SU-DHL-6 (cell line): ENCODE data around the gene PRKCE.

Experiments
- H2AFZ ChIP-seq: fragments of 200-600 bp; sonication (generic); 2 replicates; pipeline ENCODE4 v1.6.1; 2014; ENCODE audit warnings: low read depth, mild to moderate bottlenecking, moderate library complexity, mixed read lengths, antibody characterized with exemption, low read length; ENCODE audit not compliant: severe bottlenecking
- H3F3A ChIP-seq: fragments of 200-600 bp; shearing (Covaris generic); 2 replicates; pipeline ENCODE4 v1.6.0; 2016; ENCODE audit warnings: antibody characterized with exemption, mild to moderate bottlenecking; ENCODE audit not compliant: insufficient read depth
- H3K27ac ChIP-seq: fragments of 200-600 bp; sonication (generic); 2 replicates; pipeline ENCODE4 v1.5.1; 2016; ENCODE audit warnings: low read depth, mild to moderate bottlenecking, low read length, moderate library complexity, mixed read lengths
- H3K27me3 ChIP-seq: fragments of 200-600 bp; sonication (generic), shearing (Covaris generic); 2 replicates; pipeline ENCODE4 v1.6.0; 2014; ENCODE audit warnings: mild to moderate bottlenecking, low read length
- H3K36me3 ChIP-seq: fragments of 200-600 bp; sonication (generic); 2 replicates; pipeline ENCODE4 v1.6.1; 2014; ENCODE audit warnings: mild to moderate bottlenecking, low read length, mixed read lengths
- H3K4me2 ChIP-seq: fragments of 300-600, 200-600 bp; shearing (Covaris generic), sonication (generic); 2 replicates; pipeline ENCODE4 v1.6.0; 2014; ENCODE audit warnings: low read length, low read depth, mild to moderate bottlenecking; ENCODE audit not compliant: poor library complexity, severe bottlenecking
- H3K4me3 ChIP-seq: fragments of 200-600 bp; sonication (generic); 2 replicates; pipeline ENCODE4 v1.5.1; 2014; ENCODE audit warnings: antibody characterized with exemption, low read length, mild to moderate bottlenecking, mixed read lengths; ENCODE audit not compliant: insufficient read depth, poor library complexity, severe bottlenecking
- H3K79me2 ChIP-seq: fragments of 200-600 bp; sonication (generic); 2 replicates; pipeline ENCODE4 v1.6.1; 2014; ENCODE audit warnings: mild to moderate bottlenecking, low read length, moderate library complexity; ENCODE audit not compliant: insufficient read depth
- H3K9ac ChIP-seq: fragments of 200-600 bp; sonication (generic); 2 replicates; pipeline ENCODE4 v1.7.0; 2014; ENCODE audit warnings: mild to moderate bottlenecking, low read length
- H3K9me2 ChIP-seq: fragments of 200-600 bp; sonication (generic); replicated peaks from 2 replicates; pipeline ENCODE4 v1.6.1; 2014; ENCODE audit warnings: low read length; ENCODE audit not compliant: insufficient read depth
- H3K9me3 ChIP-seq: fragments of 200-600 bp; sonication (generic); 2 replicates; pipeline ENCODE4 v1.6.1; 2014; ENCODE audit warnings: low read length, mixed read lengths; ENCODE audit not compliant: insufficient read depth
- H4K20me1 ChIP-seq: fragments of 200-600 bp; sonication (generic); 2 replicates; pipeline ENCODE4 v1.6.1; 2014; ENCODE audit warnings: low read depth, mild to moderate bottlenecking, antibody characterized with exemption, low read length, moderate library complexity, mixed read lengths
- CTCF ChIP-seq: fragments of 200-600 bp; sonication (generic); IDR thresholded peaks from one replicate; pipeline ENCODE4 v1.5.1; 2017; ENCODE audit warnings: antibody characterized with exemption, mild to moderate bottlenecking, low read length, moderate library complexity; ENCODE audit not compliant: insufficient read depth, poor library complexity, severe bottlenecking
- EZH2phosphoT487 ChIP-seq: fragments of 200-600 bp; sonication (generic), shearing (Covaris generic); conservative IDR thresholded peaks from 2 replicates; pipeline ENCODE4 v1.6.1; 2018; ENCODE audit warnings: mild to moderate bottlenecking, antibody characterized with exemption, low read length, moderate library complexity, mixed read lengths

Gene PRKCE

GRCh38 chr2:45789961-45790723 is 138.7 kb downstream of the PRKCE start:
- Histone ChIP-seq H4K20me1 (no peaks in the 10 kb centered on the region), H3F3A (no peaks in the 10 kb centered on the region), H3K4me3 (no peak overlapping the region), H3K4me2 (no peak overlapping the region), H3K9me2 (no peaks in the 10 kb centered on the region), H3K79me2 (no peaks in the 10 kb centered on the region), H3K9me3 (no peaks in the 10 kb centered on the region), H2AFZ (no peak overlapping the region), H3K9ac (no peak overlapping the region), H3K27me3 (no peaks in the 10 kb centered on the region), H3K27ac (no peak overlapping the region), H3K36me3 (no peaks in the 10 kb centered on the region)
- no peak for TF ChIP-seq CTCF

DNA sequence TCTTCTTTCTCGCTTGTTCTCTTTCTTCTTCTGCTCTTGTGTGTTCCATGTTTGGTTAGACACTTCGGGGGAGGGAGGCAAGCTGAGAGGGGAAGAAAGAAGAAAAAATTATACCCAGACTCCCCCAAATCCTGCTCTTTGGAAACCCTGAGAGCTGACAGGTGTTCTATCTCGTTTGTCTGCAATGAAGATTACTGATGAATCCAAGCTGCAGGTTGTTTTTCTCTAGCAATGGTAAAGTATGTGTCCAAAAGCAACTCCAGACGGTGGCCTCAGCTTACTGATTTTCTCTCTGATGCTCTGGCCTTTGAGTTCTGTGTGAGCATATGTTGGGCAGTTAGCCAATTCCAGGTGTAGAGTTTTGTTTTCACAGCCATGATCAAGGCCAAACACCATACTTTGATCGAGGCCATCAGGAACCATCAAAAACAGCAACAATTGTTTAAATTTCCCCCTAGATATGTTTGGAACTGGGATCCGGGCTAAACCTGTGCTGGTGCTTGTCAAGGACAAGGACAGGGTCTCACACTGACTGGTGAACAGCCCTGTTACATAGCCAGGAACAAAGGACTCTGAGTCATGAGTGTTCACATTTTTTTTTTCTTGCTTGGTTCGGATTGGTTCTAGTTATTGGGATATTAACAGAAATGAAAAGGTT is 142.0 kb downstream of the PRKCE start:
- Histone ChIP-seq H3F3A (no peaks in the 10 kb centered on the region), H3K79me2 (no peaks in the 10 kb centered on the region), H3K27ac (no peak overlapping the region), H3K9me2 (no peaks in the 10 kb centered on the region), H3K4me2 (no peak overlapping the region), H4K20me1 (no peaks in the 10 kb centered on the region), H3K27me3 (no peaks in the 10 kb centered on the region), H3K36me3 (no peaks in the 10 kb centered on the region), H2AFZ (no peak overlapping the region), H3K9ac (no peak overlapping the region), H3K9me3 (no peaks in the 10 kb centered on the region), H3K4me3 (no peak overlapping the region)
- TF ChIP-seq EZH2phosphoT487 (no peak), CTCF (no peak)

DNA sequence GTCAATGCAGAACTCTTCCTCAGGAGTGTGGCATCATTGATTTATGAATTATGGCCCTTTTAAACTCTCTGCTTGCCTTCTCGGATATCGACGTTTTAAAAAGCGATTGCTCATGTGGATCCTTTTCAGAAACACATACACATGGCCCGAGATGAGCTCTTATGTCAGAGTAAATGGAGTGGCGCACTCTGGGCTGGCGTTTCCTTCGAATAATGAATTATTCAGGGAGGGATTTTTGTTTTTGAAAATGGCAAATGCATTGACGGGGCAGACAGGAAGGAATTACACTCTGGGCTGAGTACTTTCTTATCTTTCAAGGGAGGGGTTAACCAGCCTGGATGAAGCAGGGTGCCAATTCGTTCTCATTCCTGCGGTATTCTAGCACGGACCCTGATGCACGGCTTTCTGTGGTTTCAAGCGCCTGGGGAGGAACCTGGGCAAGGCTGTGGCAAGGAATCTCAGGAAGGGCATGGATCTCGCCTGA is 142.7 kb downstream of the PRKCE start:
- Histone ChIP-seq H3K4me2 (no peak overlapping the region), H4K20me1 (no peaks in the 10 kb centered on the region)

More for the DNA sequence above, 142.7 kb downstream of the PRKCE start:
- H3K9ac ChIP-seq, result no peak overlapping the region
- H3K27ac ChIP-seq, result no peak overlapping the region
- no peak for TF ChIP-seq CTCF
- TF ChIP-seq EZH2phosphoT487, result no peak
- no peaks in the 10 kb centered on the region for H3K79me2 ChIP-seq
- no peak overlapping the region for H3K4me3 ChIP-seq
- H3K36me3 ChIP-seq, result no peaks in the 10 kb centered on the region
- H3K9me2 ChIP-seq, result no peaks in the 10 kb centered on the region
- no peaks in the 10 kb centered on the region for H3F3A ChIP-seq
- H3K27me3 ChIP-seq, result no peaks in the 10 kb centered on the region
- H2AFZ ChIP-seq, result no peak overlapping the region
- H3K9me3 ChIP-seq, result no peaks in the 10 kb centered on the region
